Amniotic stem cell (primary cell): Measurements from ENCODE around the gene JAKMIP1.

ENCODE experiments used
- DNase-seq: peaks from one replicate; lab custom pipeline; 2025; lab: John Stamatoyannopoulos, UW

JAKMIP1 gene

GRCh38 chr4:6180841-6181631 lies 19.3 kb downstream of the JAKMIP1 start:
- DNase-seq, result no peak

GRCh38 chr4:6179362-6179761 lies 21.0 kb downstream of the JAKMIP1 start:
- DNase-seq, result no peak

GRCh38 chr4:6178757-6179156 lies 21.6 kb downstream of the JAKMIP1 start:
- no peak for DNase-seq

- DNase-seq, result no peak
Measured at GRCh38 chr4:6177587-6178197, 22.7 kb downstream of the JAKMIP1 start.

- no peak for DNase-seq
Measured at GRCh38 chr4:6175426-6175825, 24.9 kb downstream of the JAKMIP1 start.

GRCh38 chr4:6172927-6173200 lies 27.5 kb downstream of the JAKMIP1 start:
- DNase-seq, result no peak

GRCh38 chr4:6172093-6172926 lies 28.0 kb downstream of the JAKMIP1 start:
- DNase-seq, result no peak

- no peak for DNase-seq
Measured at GRCh38 chr4:6169239-6169638, 31.1 kb downstream of the JAKMIP1 start.

- DNase-seq, result no peak
Measured at GRCh38 chr4:6165766-6166165, 34.6 kb downstream of the JAKMIP1 start.

GRCh38 chr4:6162885-6163284 lies 37.5 kb downstream of the JAKMIP1 start:
- DNase-seq, result no peak

- DNase-seq, result no peak
Measured at GRCh38 chr4:6161921-6162464, 38.4 kb downstream of the JAKMIP1 start.

GRCh38 chr4:6160536-6160935 lies 39.8 kb downstream of the JAKMIP1 start:
- DNase-seq, result no peak

GRCh38 chr4:6157926-6158325 lies 42.4 kb downstream of the JAKMIP1 start:
- DNase-seq, result no peak

GRCh38 chr4:6155996-6156750 lies 44.2 kb downstream of the JAKMIP1 start:
- no peak for DNase-seq

- no peak for DNase-seq
Measured at GRCh38 chr4:6154875-6155274, 45.5 kb downstream of the JAKMIP1 start.

GRCh38 chr4:6153874-6154273 lies 46.5 kb downstream of the JAKMIP1 start:
- DNase-seq, result no peak

- DNase-seq, result no peak
Measured at GRCh38 chr4:6152869-6153705, 47.3 kb downstream of the JAKMIP1 start.

- no peak for DNase-seq
Measured at GRCh38 chr4:6150046-6150735, 50.2 kb downstream of the JAKMIP1 start.

- DNase-seq, result no peak
Measured at GRCh38 chr4:6148506-6149205, 51.7 kb downstream of the JAKMIP1 start.

GRCh38 chr4:6147441-6147840 lies 52.9 kb downstream of the JAKMIP1 start:
- no peak for DNase-seq
